Epithelial cell of proximal tubule (primary cell): Measurements from ENCODE around the gene ERMARD. TPM values are rescaled to one million over a fixed set of nuclear protein-coding genes. Genes with fewer than 3 reads are reported as not detected.

Experiments used
- DNase-seq: peaks from one replicate; pipeline ENCODE4 v3.0.0-alpha.2; 2011; ENCODE audit warnings: low read depth
- H3K4me3 ChIP-seq: 2 replicates; pipeline ENCODE4 v1.5.1; 2011; ENCODE audit warnings: low read depth, mild to moderate bottlenecking, low read length
- CTCF ChIP-seq: conservative IDR thresholded peaks from 2 replicates; pipeline ENCODE4 v1.5.1; 2012; ENCODE audit warnings: low read depth, mild to moderate bottlenecking, low read length
- total RNA-seq: library from RNA; depleted of rRNA; stranded (reverse); fragments of >200 nt; gene quantifications from 2 replicates; pipeline ENCODE4 v1.2.3, GENCODE V29; 2015

Gene ERMARD
- total RNA-seq, 1 donor from 2014 or later = 9.1 TPM

- no peak for TF ChIP-seq CTCF
- no peak for DNase-seq
- H3K4me3 ChIP-seq = no peak overlapping the region
Observed at GRCh38 chr6:169788809-169789145, 37.4 kb downstream of the ERMARD start.

DNA sequence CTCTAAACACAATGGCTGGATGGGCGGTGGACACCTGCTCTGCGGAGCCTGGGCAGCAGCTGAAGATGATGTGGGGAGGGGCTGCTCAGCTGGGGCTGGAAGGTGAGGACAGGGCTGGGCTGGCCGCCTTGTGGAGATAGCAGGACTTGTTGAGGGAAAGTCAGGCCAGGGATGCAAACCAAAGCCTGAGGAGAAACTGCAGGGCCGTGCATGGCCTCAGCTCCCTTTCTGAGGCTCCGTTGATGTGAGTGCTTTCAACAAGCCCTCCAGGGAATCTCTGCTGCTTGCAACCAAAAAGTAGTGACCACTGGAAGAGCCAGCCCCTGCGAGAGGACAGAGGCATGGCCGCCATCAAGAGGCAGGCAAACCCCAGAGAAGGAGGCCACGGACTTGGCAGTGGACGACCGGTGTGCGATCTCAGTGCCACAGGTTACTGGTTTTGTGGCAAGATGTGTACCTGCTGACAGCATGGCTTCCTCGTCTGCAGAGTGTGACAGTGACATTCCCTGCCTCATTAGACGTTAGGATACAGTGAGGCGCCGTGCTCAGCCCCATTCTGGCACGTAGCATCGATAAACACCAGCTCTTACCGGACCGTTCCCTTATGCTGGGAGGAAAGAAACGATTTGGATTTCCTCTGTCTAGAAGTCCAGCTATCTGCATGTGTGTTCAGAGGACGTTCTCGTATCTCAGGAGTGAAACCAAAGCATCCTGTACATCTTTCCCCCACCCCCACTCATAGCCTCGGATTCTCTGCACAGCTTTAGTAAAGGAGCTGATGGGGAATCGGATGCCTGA lies 37.9 kb downstream of the ERMARD start:
- DNase-seq = no peak
- no peak for TF ChIP-seq CTCF
- peak overlapping the region; percentile 54 for H3K4me3 ChIP-seq

DNA sequence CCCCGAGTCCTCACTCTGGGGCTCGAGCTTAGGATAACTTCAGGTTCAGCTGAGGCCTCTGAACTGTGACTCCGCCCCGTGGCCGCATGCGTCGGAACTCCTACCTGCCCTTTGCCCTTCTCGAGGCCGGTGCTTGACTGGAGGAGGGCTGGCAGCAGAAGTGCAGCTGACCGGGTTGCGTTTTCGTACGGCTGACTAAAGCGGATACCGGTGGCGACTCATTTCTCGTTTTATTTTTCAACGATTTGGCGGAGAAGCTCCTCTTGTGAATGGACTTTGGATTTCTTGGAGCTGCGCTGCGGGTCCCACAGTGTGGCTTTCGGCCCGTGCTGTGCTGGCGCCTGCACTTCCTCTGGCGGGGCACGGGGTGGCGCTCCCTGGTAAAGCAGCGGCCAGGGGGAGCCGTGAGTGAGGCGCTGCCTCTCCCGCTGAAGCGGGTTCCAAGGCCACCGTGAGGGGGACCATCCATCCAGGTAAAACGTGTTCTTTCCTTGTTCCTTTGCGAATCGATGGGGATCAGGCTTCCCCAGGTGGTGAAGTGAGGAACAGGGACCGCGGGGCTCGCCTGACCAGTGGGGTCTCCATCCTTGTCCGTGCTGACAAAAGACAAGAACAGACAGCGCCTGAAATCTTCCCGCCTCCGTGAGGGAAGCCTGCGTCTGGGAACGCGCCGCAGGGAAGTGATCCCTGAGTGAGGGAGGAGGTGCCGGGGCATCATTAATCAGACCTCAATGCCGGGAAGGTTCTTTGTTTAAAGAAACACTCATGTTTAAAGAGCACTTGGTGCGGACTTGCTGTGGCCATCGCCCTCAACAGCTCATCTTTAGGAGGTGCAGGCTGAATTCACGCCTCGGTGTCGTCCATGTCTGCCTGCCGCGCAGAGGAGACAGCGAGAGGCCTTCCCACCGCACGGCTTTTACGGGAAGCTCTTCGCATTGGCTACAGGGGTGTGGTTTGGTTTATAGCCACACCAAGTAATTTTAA lies 38.8 kb downstream of the ERMARD start:
- no peak for DNase-seq
- TF ChIP-seq CTCF = peak; percentile 97

GRCh38 chr6:169791721-169792131 lies 40.3 kb downstream of the ERMARD start:
- no peak overlapping the region for H3K4me3 ChIP-seq
- TF ChIP-seq CTCF = no peak
- DNase-seq = no peak

More for the DNA sequence above, 38.8 kb downstream of the ERMARD start:
- peak overlapping the region; percentile 54 for H3K4me3 ChIP-seq

- TF ChIP-seq CTCF = no peak
- H3K4me3 ChIP-seq = no peak overlapping the region
- no peak for DNase-seq
Observed at GRCh38 chr6:169792306-169793015, 41.0 kb downstream of the ERMARD start.

DNA sequence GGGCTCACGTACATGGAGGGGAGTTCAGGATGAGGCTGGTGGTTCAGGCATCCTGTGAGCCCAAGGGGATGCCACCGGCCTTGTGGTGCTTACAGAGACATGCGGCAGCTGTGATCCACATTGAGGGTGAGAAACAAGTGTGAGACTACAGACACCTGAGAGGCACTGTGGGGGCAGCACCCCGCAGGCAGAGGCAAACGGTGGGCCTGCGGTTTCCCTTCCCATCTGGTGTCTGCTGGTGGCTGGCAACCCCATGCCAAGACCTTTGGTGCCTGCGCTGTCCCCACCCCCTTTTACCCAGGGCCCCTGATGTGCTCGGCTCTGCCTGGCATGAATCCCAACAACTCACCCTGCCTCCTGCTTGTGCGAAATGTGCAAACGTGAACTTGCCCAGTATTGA lies 42.0 kb downstream of the ERMARD start:
- no peak for TF ChIP-seq CTCF
- no peak for DNase-seq
- H3K4me3 ChIP-seq = no peak overlapping the region
